Endothelial cell of umbilical vein (primary cell): Measurements from ENCODE around the gene AGBL4. TPM values are rescaled to one million over a fixed set of nuclear protein-coding genes. Genes with fewer than 3 reads are reported as not detected.

ENCODE experiments used
- BruUV-seq: library from RNA; stranded (reverse); fragments of 400-500 nt; replicated peaks from 2 replicates; lab custom pipeline; 2021; lab: Mats Ljungman, UMichigan
- CTCF ChIA-PET: fragments of 300-600, 350-600 bp; sonication (Branson Sonifier 250); formaldehyde crosslinking; loops from one replicate; lab custom pipeline; 2021; ENCODE audit warnings: antibody characterized with exemption, inconsistent platforms; lab: Charles Lee
- POLR2A ChIA-PET: fragments of 300-600, 350-600 bp; sonication (Branson Sonifier 250); formaldehyde crosslinking; loops from one replicate; lab custom pipeline; 2021; ENCODE audit warnings: antibody characterized with exemption, inconsistent platforms; lab: Charles Lee
- DNase-seq: peaks from one replicate; pipeline ENCODE4 v3.0.0-alpha.2; 2011; ENCODE audit warnings: low read depth, low spot score
- FAIRE-seq: peaks from 2 replicates; lab custom pipeline; 2011; peaks lifted over from hg19 to GRCh38; lab: Jason Lieb, UNC
- H2AFZ ChIP-seq: 2 replicates; pipeline ENCODE4 v1.6.0; 2012; ENCODE audit warnings: low read depth, low read length, control low read depth, inconsistent platforms
- H3K27ac ChIP-seq: 2 replicates; pipeline ENCODE4 v1.5.1; 2011; ENCODE audit warnings: low read depth, mild to moderate bottlenecking, control low read depth, low read length, moderate library complexity; ENCODE audit not compliant: insufficient read depth
- H3K27me3 ChIP-seq, 2 experiments: 2 replicates each; pipeline versions ENCODE4 v1.6.0 to v1.6.1; 2011; ENCODE audit warnings: low read length in 2 of 2, mixed read lengths in 1 of 2; ENCODE audit not compliant: control insufficient read depth in 2 of 2, insufficient read depth in 2 of 2
- H3K36me3 ChIP-seq, 2 experiments: 2 replicates in 1 of 2; 3 replicates in 1 of 2; pipeline ENCODE4 v1.5.1; 2011; ENCODE audit warnings: low read length in 2 of 2, mild to moderate bottlenecking in 1 of 2, moderate library complexity in 1 of 2; ENCODE audit not compliant: control insufficient read depth in 2 of 2, insufficient read depth in 2 of 2; ENCODE audit errors: extremely low read depth in 1 of 2
- H3K4me1 ChIP-seq: 3 replicates; pipeline ENCODE4 v1.5.1; 2011; ENCODE audit warnings: mild to moderate bottlenecking, low read length; ENCODE audit not compliant: control insufficient read depth, insufficient read depth; ENCODE audit errors: extremely low read depth
- H3K4me2 ChIP-seq: 2 replicates; pipeline ENCODE4 v1.6.1; 2011; ENCODE audit warnings: low read length, control low read depth, mixed read lengths; ENCODE audit not compliant: insufficient read depth
- H3K4me3 ChIP-seq, 3 experiments: fragments of 200-600 bp in 1 of 3; sonication (generic), shearing (Covaris generic) in 1 of 3; replicated peaks in 1 of 3; 2 replicates each; pipeline ENCODE4 v1.5.1; 2011 to 2016; ENCODE audit warnings: control low read depth in 3 of 3, low read length in 3 of 3, mild to moderate bottlenecking in 2 of 3, inconsistent platforms in 1 of 3, low read depth in 1 of 3, moderate library complexity in 1 of 3; ENCODE audit not compliant: insufficient read depth in 1 of 3
- H3K79me2 ChIP-seq: 2 replicates; pipeline ENCODE4 v1.6.0; 2012; ENCODE audit warnings: low read length, inconsistent platforms; ENCODE audit not compliant: control insufficient read depth, insufficient read depth
- H3K9ac ChIP-seq: replicated peaks from 2 replicates; pipeline ENCODE3; 2011; ENCODE audit warnings: low read length, control low read depth; ENCODE audit not compliant: insufficient read depth; ENCODE audit errors: extremely low read depth
- H3K9me1 ChIP-seq: replicated peaks from 3 replicates; pipeline ENCODE4 v1.6.0; 2011; ENCODE audit warnings: mild to moderate bottlenecking, low read length; ENCODE audit not compliant: control insufficient read depth, insufficient read depth; ENCODE audit errors: extremely low read depth
- H3K9me3 ChIP-seq: replicated peaks from 2 replicates; pipeline ENCODE4 v1.5.1; 2012; ENCODE audit warnings: low read length, inconsistent platforms; ENCODE audit not compliant: control insufficient read depth, insufficient read depth
- H4K20me1 ChIP-seq: replicated peaks from 2 replicates; pipeline ENCODE3; 2011; ENCODE audit warnings: mild to moderate bottlenecking, low read length; ENCODE audit not compliant: control insufficient read depth, insufficient read depth; ENCODE audit errors: extremely low read depth
- EZH2 ChIP-seq: IDR thresholded peaks from 2 replicates; pipeline ENCODE4 v1.6.1; 2012; ENCODE audit warnings: borderline replicate concordance, low read depth, mild to moderate bottlenecking, moderate library complexity, low read length, inconsistent platforms; ENCODE audit not compliant: severe bottlenecking
- GATA2 ChIP-seq: IDR thresholded peaks from 2 replicates; pipeline ENCODE4 v1.7.0; 2011; ENCODE audit warnings: low read depth, mild to moderate bottlenecking, moderate library complexity, mixed read lengths, low read length; ENCODE audit not compliant: insufficient read length, insufficient read depth
- MYC ChIP-seq: IDR thresholded peaks from one replicate; pipeline ENCODE4 v1.6.1; 2011; ENCODE audit warnings: mild to moderate bottlenecking, low read depth, low read length
- POLR2A ChIP-seq: IDR thresholded peaks from 2 replicates; pipeline ENCODE4 v1.6.1; 2012; ENCODE audit warnings: low read depth, mild to moderate bottlenecking, control low read depth, low read length
- dilution Hi-C: fragments of 300-500 bp; cut with MboI; formaldehyde crosslinking; loops from one replicate; pipeline ENCODE4 v1.15.0; 2019; ENCODE audit warnings: low sequenced_read_pairs; ENCODE audit not compliant: extremely low pct_ligation_motif_present
- intact Hi-C: fragments of 100-400 bp; cut with micrococcal nuclease; formaldehyde crosslinking; loops from one replicate; pipeline ENCODE4 v1.10.0; 2022
- polyA plus RNA-seq, 4 experiments: library from polyadenylated mRNA; depleted of rRNA in 3 of 4; stranded (reverse) in 3 of 4; unstranded in 1 of 4; fragments of >200 nt; gene quantifications; 2 replicates each; pipeline versions ENCODE4 v1.2.1 to v1.2.3, GENCODE V29; 2011 to 2012; ENCODE audit warnings: missing spikeins in 1 of 4
- total RNA-seq: library from RNA; stranded (reverse); gene quantifications from 2 replicates; pipeline ENCODE4 v1.2.3, GENCODE V29; 2021
- TF ChIP-seq, protein P1 (sequence below), 2 donors: IDR thresholded peaks; 1 replicate in 1 of 2; 2 replicates in 1 of 2; pipeline ENCODE4 v1.5.1; 2011; ENCODE audit warnings: low read length in 2 of 2, mild to moderate bottlenecking in 2 of 2, moderate library complexity in 2 of 2, control low read depth in 1 of 2, inconsistent platforms in 1 of 2, low read depth in 1 of 2; ENCODE audit not compliant: insufficient read depth in 1 of 2; ENCODE audit errors: extremely low read depth in 1 of 2
- TF ChIP-seq, protein P2 (sequence below): IDR thresholded peaks from 2 replicates; pipeline ENCODE4 v1.6.1; 2011; ENCODE audit not compliant: insufficient read depth, insufficient read length

AGBL4 gene
- total and polyA plus RNA-seq, 2 donors (not counting 3 experiments of a cell fraction or from before 2014, with no cell fraction given) = not detected

GRCh38 chr1:48645883-48646282, 1377.9 kb downstream of the AGBL4 start:
- Histone ChIP-seq H3K79me2 (no peaks in the 10 kb centered on the region), H3K9ac (no peak overlapping the region), H3K4me3 (no peak overlapping the region), H3K9me1 (no peaks in the 10 kb centered on the region), H3K4me2 (no peak overlapping the region), H3K9me3 (no peaks in the 10 kb centered on the region), H3K36me3 (no peaks in the 10 kb centered on the region), H3K27ac (no peak overlapping the region), H3K4me1 (no peaks in the 10 kb centered on the region), H4K20me1 (no peaks in the 10 kb centered on the region), H2AFZ (no peak overlapping the region), H3K27me3 (no peaks in the 10 kb centered on the region)
- POLR2A ChIA-PET = no interaction called here
- intact Hi-C loops (no loop called here), dilution Hi-C loops (no loop called here)
- no TSS peak for BruUV-seq
- TF ChIP-seq POLR2A (no peak), MYC (no peak), EZH2 (no peak), GATA2 (no peak)
- TF ChIP-seq, protein P1, sequence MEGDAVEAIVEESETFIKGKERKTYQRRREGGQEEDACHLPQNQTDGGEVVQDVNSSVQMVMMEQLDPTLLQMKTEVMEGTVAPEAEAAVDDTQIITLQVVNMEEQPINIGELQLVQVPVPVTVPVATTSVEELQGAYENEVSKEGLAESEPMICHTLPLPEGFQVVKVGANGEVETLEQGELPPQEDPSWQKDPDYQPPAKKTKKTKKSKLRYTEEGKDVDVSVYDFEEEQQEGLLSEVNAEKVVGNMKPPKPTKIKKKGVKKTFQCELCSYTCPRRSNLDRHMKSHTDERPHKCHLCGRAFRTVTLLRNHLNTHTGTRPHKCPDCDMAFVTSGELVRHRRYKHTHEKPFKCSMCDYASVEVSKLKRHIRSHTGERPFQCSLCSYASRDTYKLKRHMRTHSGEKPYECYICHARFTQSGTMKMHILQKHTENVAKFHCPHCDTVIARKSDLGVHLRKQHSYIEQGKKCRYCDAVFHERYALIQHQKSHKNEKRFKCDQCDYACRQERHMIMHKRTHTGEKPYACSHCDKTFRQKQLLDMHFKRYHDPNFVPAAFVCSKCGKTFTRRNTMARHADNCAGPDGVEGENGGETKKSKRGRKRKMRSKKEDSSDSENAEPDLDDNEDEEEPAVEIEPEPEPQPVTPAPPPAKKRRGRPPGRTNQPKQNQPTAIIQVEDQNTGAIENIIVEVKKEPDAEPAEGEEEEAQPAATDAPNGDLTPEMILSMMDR (IDR thresholded peaks at IDR 0.05; ENCODE audit: extremely low read depth in 1 of 2, insufficient read depth in 1 of 2, low read depth in 1 of 2, low read length in 2 of 2) = no peak
- TF ChIP-seq, protein P2, sequence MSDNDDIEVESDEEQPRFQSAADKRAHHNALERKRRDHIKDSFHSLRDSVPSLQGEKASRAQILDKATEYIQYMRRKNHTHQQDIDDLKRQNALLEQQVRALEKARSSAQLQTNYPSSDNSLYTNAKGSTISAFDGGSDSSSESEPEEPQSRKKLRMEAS = no peak
- DNase-seq (no peak), FAIRE-seq (no peak)
- CTCF ChIA-PET = no interaction called here
